K562 (cell line): ENCODE results near the gene RPLP2. TPM values are rescaled to one million over a fixed set of nuclear protein-coding genes. Genes with fewer than 3 reads are reported as not detected.

Experiments
- ADNP ChIP-seq: fragments of 200-800 bp; sonication (Bioruptor generic); IDR thresholded peaks from 2 replicates; pipeline ENCODE4 v1.6.1; 2016; ENCODE audit warnings: missing genetic modification characterization, missing compliant biosample characterization
- ARID1B ChIP-seq: fragments of 450-650 bp; IDR thresholded peaks from 2 replicates; pipeline ENCODE4 v1.6.1; 2016; ENCODE audit warnings: antibody characterized with exemption, mild to moderate bottlenecking, inconsistent platforms
- ATF6 ChIP-seq: sonication (generic); formaldehyde crosslinking; IDR thresholded peaks from 2 replicates; pipeline ENCODE4 v1.4.0; 2020; ENCODE audit warnings: mild to moderate bottlenecking, missing genetic modification reagents
- CCAR2 ChIP-seq: fragments of 200-400 bp; formaldehyde crosslinking; IDR thresholded peaks from 2 replicates; pipeline ENCODE4 v1.6.1; 2017; ENCODE audit warnings: mild to moderate bottlenecking, low read depth, low read length
- CGGBP1 ChIP-seq: fragments of 250-450 bp; sonication (Bioruptor Pico); IDR thresholded peaks from 2 replicates; pipeline ENCODE4 v1.9.0; 2021; ENCODE audit warnings: mild to moderate bottlenecking
- DLX4 ChIP-seq: fragments of 250-450 bp; sonication (Bioruptor Pico); IDR thresholded peaks from 2 replicates; pipeline ENCODE4 v1.6.1; 2021; ENCODE audit warnings: mild to moderate bottlenecking
- DPF2 ChIP-seq: fragments of 450-650 bp; IDR thresholded peaks from 2 replicates; pipeline ENCODE4 v1.6.1; 2016
- ILK ChIP-seq: fragments of 450-650 bp; IDR thresholded peaks from 2 replicates; pipeline ENCODE4 v1.6.1; 2016; ENCODE audit warnings: missing genetic modification characterization, low read depth, mild to moderate bottlenecking, missing compliant biosample characterization, moderate library complexity, borderline replicate concordance
- MAZ ChIP-seq, 2 experiments: fragments of 450-650 bp in 1 of 2; sonication (generic) in 1 of 2; formaldehyde crosslinking; IDR thresholded peaks in 1 of 2; conservative IDR thresholded peaks in 1 of 2; 2 replicates each; pipeline versions ENCODE4 v1.4.0 to v1.5.0; 2020; ENCODE audit warnings: mild to moderate bottlenecking in 1 of 2, missing genetic modification reagents in 1 of 2
- NFYB ChIP-seq: IDR thresholded peaks from 2 replicates; pipeline ENCODE4 v1.6.1; 2011; ENCODE audit warnings: mild to moderate bottlenecking, moderate library complexity; ENCODE audit not compliant: insufficient read length; ENCODE audit errors: extremely low read depth
- RAD21 ChIP-seq, 2 experiments: fragments of 250-450 bp in 1 of 2; fragments of 450-650 bp in 1 of 2; sonication (Bioruptor Pico) in 1 of 2; formaldehyde crosslinking in 1 of 2; IDR thresholded peaks in 1 of 2; conservative IDR thresholded peaks in 1 of 2; 2 replicates each; pipeline versions ENCODE4 v1.4.0 to v1.8.0; 2020 to 2022; ENCODE audit warnings: mild to moderate bottlenecking in 2 of 2, moderate library complexity in 1 of 2
- SNRNP70 ChIP-seq: fragments of 200-400 bp; formaldehyde crosslinking; optimal IDR thresholded peaks from 2 replicates; pipeline ENCODE3; 2017; ENCODE audit warnings: low read depth, low read length
- SPI1 ChIP-seq: IDR thresholded peaks from 2 replicates; pipeline ENCODE4 v1.6.1; 2011; ENCODE audit warnings: low read depth, low read length, control low read depth, borderline replicate concordance
- TCFL5 ChIP-seq: fragments of 250-450 bp; sonication (Bioruptor Pico); conservative IDR thresholded peaks from 2 replicates; pipeline ENCODE4 v1.6.1; 2021; ENCODE audit warnings: mild to moderate bottlenecking, moderate library complexity, matching md5 sums
- ZNF77 ChIP-seq: fragments of 250-450 bp; sonication (Bioruptor Pico); IDR thresholded peaks from 2 replicates; pipeline ENCODE4 v1.5.0; 2020
- polyA plus RNA-seq, 8 experiments: library from polyadenylated mRNA; depleted of rRNA in 4 of 8; stranded (reverse) in 5 of 8; unstranded in 3 of 8; fragments of >200 nt; fragmentation: Nextera tagmentation in 2 of 8; fragmentation: Illumina TruSeq in 1 of 8; extraction: Ambion mirVana in 2 of 8; extraction: Trizol in 1 of 8; gene quantifications; 2 replicates each; pipeline versions ENCODE4 v1.2.1 to v1.2.3, GENCODE V29; 2011 to 2014; ENCODE audit warnings: inconsistent platforms in 1 of 8, missing spikeins in 1 of 8
- total RNA-seq, 7 experiments: library from RNA; depleted of rRNA in 6 of 7; stranded (reverse); fragments of >200 nt in 6 of 7; fragmentation: Illumina TruSeq in 2 of 7; extraction: Trizol in 2 of 7; gene quantifications; 2 replicates each; pipeline versions ENCODE4 v1.2.1 to v1.2.3, GENCODE V29; 2011 to 2021; ENCODE audit warnings: low replicate concordance in 1 of 7
- TF ChIP-seq, protein P1 (sequence below): sonication (generic); formaldehyde crosslinking; IDR thresholded peaks from 2 replicates; pipeline ENCODE4 v1.8.0; 2022; ENCODE audit warnings: mild to moderate bottlenecking, missing genetic modification reagents
- TF ChIP-seq, protein P2 (sequence below): sonication (generic); formaldehyde crosslinking; IDR thresholded peaks from 2 replicates; pipeline ENCODE4 v1.8.1; 2023; ENCODE audit warnings: mild to moderate bottlenecking, missing genetic modification reagents
- TF ChIP-seq, protein P3 (sequence below): fragments of 450-650 bp; formaldehyde crosslinking; IDR thresholded peaks from 2 replicates; pipeline ENCODE4 v1.4.0; 2020; ENCODE audit warnings: mild to moderate bottlenecking, moderate library complexity
- TF ChIP-seq, protein P4 (sequence below): sonication (generic); formaldehyde crosslinking; IDR thresholded peaks from 2 replicates; pipeline ENCODE4 v1.8.1; 2022; ENCODE audit warnings: missing genetic modification reagents

Gene RPLP2
- total and polyA plus RNA-seq, 9 of the 15 experiments (the other 6 are each of a cell fraction or from before 2014, with no cell fraction given), result 528 to 3,807 (median 1,633) TPM

- TF ChIP-seq CGGBP1 (CRISPR knock-in tag) (no peak), DPF2 (no peak), CCAR2 (no peak), DLX4 (0 out of 2 replicates have a peak, but pooled peaks have one; percentile 66), TCFL5 (CRISPR knock-in tag) (no peak), ADNP (tag) (no peak), MAZ (CRISPR knock-in tag; conservative IDR thresholded peaks at IDR 0.05 in 1 of 2, IDR thresholded peaks at IDR 0.05 in 1 of 2) (peak in 1 of 2 experiments; percentile 66; a peak in 2 of 4 replicates), ATF6 (CRISPR knock-in tag) (no peak), RAD21 (CRISPR knock-in tag; conservative IDR thresholded peaks at IDR 0.05 in 1 of 2, IDR thresholded peaks at IDR 0.05 in 1 of 2) (peak; percentile 38 to 42), SNRNP70 (no peak), ILK (tag) (no peak), ARID1B (no peak), ZNF77 (CRISPR knock-in tag) (0 out of 2 replicates have a peak, but pooled peaks have one; percentile 36), NFYB (no peak), SPI1 (no peak)
- TF ChIP-seq, protein P1, sequence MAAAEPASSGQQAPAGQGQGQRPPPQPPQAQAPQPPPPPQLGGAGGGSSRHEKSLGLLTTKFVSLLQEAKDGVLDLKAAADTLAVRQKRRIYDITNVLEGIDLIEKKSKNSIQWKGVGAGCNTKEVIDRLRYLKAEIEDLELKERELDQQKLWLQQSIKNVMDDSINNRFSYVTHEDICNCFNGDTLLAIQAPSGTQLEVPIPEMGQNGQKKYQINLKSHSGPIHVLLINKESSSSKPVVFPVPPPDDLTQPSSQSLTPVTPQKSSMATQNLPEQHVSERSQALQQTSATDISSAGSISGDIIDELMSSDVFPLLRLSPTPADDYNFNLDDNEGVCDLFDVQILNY (CRISPR knock-in tag), result no peak
- TF ChIP-seq, protein P2, sequence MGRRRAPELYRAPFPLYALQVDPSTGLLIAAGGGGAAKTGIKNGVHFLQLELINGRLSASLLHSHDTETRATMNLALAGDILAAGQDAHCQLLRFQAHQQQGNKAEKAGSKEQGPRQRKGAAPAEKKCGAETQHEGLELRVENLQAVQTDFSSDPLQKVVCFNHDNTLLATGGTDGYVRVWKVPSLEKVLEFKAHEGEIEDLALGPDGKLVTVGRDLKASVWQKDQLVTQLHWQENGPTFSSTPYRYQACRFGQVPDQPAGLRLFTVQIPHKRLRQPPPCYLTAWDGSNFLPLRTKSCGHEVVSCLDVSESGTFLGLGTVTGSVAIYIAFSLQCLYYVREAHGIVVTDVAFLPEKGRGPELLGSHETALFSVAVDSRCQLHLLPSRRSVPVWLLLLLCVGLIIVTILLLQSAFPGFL (CRISPR knock-in tag), result no peak
- TF ChIP-seq, protein P3, sequence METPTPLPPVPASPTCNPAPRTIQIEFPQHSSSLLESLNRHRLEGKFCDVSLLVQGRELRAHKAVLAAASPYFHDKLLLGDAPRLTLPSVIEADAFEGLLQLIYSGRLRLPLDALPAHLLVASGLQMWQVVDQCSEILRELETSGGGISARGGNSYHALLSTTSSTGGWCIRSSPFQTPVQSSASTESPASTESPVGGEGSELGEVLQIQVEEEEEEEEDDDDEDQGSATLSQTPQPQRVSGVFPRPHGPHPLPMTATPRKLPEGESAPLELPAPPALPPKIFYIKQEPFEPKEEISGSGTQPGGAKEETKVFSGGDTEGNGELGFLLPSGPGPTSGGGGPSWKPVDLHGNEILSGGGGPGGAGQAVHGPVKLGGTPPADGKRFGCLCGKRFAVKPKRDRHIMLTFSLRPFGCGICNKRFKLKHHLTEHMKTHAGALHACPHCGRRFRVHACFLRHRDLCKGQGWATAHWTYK (CRISPR knock-in tag), result peak; percentile 78; the same call in 1 of the 2 replicates
- TF ChIP-seq, protein P4, sequence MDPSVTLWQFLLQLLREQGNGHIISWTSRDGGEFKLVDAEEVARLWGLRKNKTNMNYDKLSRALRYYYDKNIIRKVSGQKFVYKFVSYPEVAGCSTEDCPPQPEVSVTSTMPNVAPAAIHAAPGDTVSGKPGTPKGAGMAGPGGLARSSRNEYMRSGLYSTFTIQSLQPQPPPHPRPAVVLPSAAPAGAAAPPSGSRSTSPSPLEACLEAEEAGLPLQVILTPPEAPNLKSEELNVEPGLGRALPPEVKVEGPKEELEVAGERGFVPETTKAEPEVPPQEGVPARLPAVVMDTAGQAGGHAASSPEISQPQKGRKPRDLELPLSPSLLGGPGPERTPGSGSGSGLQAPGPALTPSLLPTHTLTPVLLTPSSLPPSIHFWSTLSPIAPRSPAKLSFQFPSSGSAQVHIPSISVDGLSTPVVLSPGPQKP (CRISPR knock-in tag), result no peak
Observed at GRCh38 chr11:765025-765801, 44.6 kb upstream of the RPLP2 start (continued).
